A673 (cell line): ENCODE results near the gene SELENOV. TPM values are rescaled to one million over a fixed set of nuclear protein-coding genes. Genes with fewer than 3 reads are reported as not detected.

ENCODE experiments used
- BruUV-seq: library from RNA; stranded (reverse); fragments of 400-500 nt; replicated peaks from 2 replicates; lab custom pipeline; 2021; lab: Mats Ljungman, UMichigan
- CTCF ChIA-PET: fragments of 300-600 bp; sonication (Branson Sonifier 250); formaldehyde crosslinking; loops from one replicate; lab custom pipeline; 2022; ENCODE audit warnings: antibody characterized with exemption; lab: Charles Lee
- POLR2A ChIA-PET: fragments of 300-600 bp; sonication (Branson Sonifier 250); formaldehyde crosslinking; loops from one replicate; lab custom pipeline; 2022; ENCODE audit warnings: antibody characterized with exemption; ENCODE audit not compliant: low non-redundant PET; lab: Charles Lee
- DNase-seq: peaks from one replicate; pipeline ENCODE4 v3.0.0-alpha.2; 2015; ENCODE audit warnings: low spot score
- H3K27ac ChIP-seq: fragments of 200-600 bp; sonication (generic); 2 replicates; pipeline ENCODE4 v1.5.1; 2016; ENCODE audit warnings: mixed run types, low read depth, mild to moderate bottlenecking, mixed read lengths, antibody characterized with exemption, low read length; ENCODE audit not compliant: poor library complexity, severe bottlenecking
- H3K27me3 ChIP-seq: fragments of 200-600 bp; sonication (generic); replicated peaks from 2 replicates; pipeline ENCODE4 v1.6.1; 2017; ENCODE audit warnings: mixed run types, low read depth, mild to moderate bottlenecking, mixed read lengths, antibody characterized with exemption, low read length; ENCODE audit not compliant: insufficient read depth, poor library complexity
- H3K36me3 ChIP-seq: fragments of 200-600 bp; sonication (generic); 2 replicates; pipeline ENCODE4 v1.6.1; 2016; ENCODE audit warnings: mixed run types, mild to moderate bottlenecking, mixed read lengths, antibody characterized with exemption, low read length; ENCODE audit not compliant: insufficient read depth, poor library complexity, severe bottlenecking
- H3K4me1 ChIP-seq: fragments of 200-600 bp; sonication (generic); 2 replicates; pipeline ENCODE4 v1.6.1; 2017; ENCODE audit warnings: mixed run types, mild to moderate bottlenecking, mixed read lengths, antibody characterized with exemption, low read length; ENCODE audit not compliant: insufficient read depth, poor library complexity, severe bottlenecking
- H3K4me3 ChIP-seq: fragments of 200-600 bp; sonication (generic); 2 replicates; pipeline ENCODE4 v1.5.1; 2016; ENCODE audit warnings: low read depth, mixed run types, mild to moderate bottlenecking, mixed read lengths, low read length; ENCODE audit not compliant: poor library complexity, severe bottlenecking
- H3K9me3 ChIP-seq: fragments of 200-600 bp; sonication (generic); 2 replicates; pipeline ENCODE4 v1.6.1; 2016; ENCODE audit warnings: mixed run types, low read depth, mild to moderate bottlenecking, mixed read lengths, antibody characterized with exemption, low read length; ENCODE audit not compliant: poor library complexity, severe bottlenecking
- CTCF ChIP-seq: fragments of 300-800, 200-600 bp; sonication (generic); conservative IDR thresholded peaks from 2 replicates; pipeline ENCODE4 v1.5.1; 2017; ENCODE audit warnings: low read depth, mild to moderate bottlenecking, antibody characterized with exemption, low read length, moderate library complexity, mixed read lengths
- EZH2 ChIP-seq: fragments of 200-600 bp; sonication (generic); IDR thresholded peaks from 2 replicates; pipeline ENCODE4 v1.6.1; 2017; ENCODE audit warnings: borderline replicate concordance, low read depth, mild to moderate bottlenecking, mixed read lengths, antibody characterized with exemption, low read length; ENCODE audit not compliant: poor library complexity, severe bottlenecking
- intact Hi-C: fragments of 100-400 bp; cut with micrococcal nuclease; formaldehyde crosslinking; loops from one replicate; pipeline ENCODE4 v1.10.0; 2022; ENCODE audit not compliant: unreplicated experiment
- total RNA-seq: library from RNA; stranded (reverse); gene quantifications from 2 replicates; pipeline ENCODE4 v1.2.3, GENCODE V29; 2021

Gene SELENOV
- total RNA-seq, 1 experiment from 2014 or later = not detected

DNA sequence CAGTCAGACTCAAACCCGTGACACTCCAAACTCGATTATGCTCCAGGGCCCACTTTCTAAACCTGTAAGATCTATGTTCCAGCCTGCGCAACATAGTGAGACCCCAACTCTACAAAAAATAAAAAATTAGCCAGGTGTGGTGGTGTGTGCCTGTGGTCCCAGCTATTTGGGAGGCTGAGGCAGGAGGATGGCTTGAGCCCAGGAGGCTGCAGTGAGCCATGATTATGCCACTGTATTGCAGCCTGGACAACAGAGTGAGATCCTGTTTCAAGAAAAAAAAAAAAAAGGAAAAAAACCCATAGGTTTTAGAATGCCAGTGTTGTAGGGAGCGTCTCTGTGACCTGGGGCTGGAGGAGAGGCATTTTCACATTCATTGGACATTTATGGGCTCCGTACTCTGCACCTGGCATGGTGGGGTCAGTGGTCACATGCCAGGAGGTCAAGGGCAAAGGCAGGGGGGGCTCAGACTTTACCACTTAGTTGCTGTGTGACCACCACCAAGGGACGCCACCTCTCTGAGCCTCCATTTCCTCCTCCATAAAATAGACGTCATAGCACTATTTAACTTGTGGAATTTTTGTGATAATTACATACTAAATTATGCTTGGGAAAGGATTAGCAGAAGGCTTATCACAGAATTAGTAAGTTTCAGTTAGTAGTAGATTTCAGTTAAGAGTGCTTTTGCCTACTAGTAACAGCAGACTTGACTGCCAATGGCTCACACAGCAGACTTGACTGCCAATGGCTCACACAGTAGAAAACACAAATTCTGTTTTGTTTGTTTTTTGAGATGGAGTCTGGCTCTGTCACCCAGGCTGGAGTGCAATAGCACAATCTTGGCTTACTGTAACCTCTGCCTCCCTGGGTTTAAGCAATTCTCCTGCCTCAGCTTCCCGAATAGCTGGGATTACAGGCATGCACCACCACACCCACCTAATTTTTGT, 5.9 kb downstream of the SELENOV start:
- CTCF ChIA-PET = no interaction called here
- Histone ChIP-seq H3K36me3 (no peaks in the 10 kb centered on the region), H3K27ac (no peak overlapping the region), H3K4me3 (no peak overlapping the region), H3K9me3 (no peaks in the 10 kb centered on the region), H3K27me3 (peaks cover 7% of the 10 kb centered on the region), H3K4me1 (no peaks in the 10 kb centered on the region)
- DNase-seq = no peak
- BruUV-seq = no TSS peak
- POLR2A ChIA-PET = no interaction called here
- TF ChIP-seq EZH2 = no peak
- TF ChIP-seq CTCF = no peak
- intact Hi-C loops = no loop called here

GRCh38 chr19:39524495-39524894, 9.6 kb downstream of the SELENOV start:
- Histone ChIP-seq H3K4me1 (no peaks in the 10 kb centered on the region), H3K36me3 (no peaks in the 10 kb centered on the region), H3K4me3 (no peak overlapping the region), H3K9me3 (no peaks in the 10 kb centered on the region), H3K27ac (no peak overlapping the region), H3K27me3 (no peaks in the 10 kb centered on the region)
- intact Hi-C loops = no loop called here
- ChIA-PET CTCF (interaction anchor here (0.7 kb wide), 1 partner anchor 162 kb away, joined by 12 read pairs; no protein-coding TSS in a partner anchor), POLR2A (no interaction called here)
- no TSS peak for BruUV-seq
- TF ChIP-seq EZH2 (no peak), CTCF (no peak)
- DNase-seq = no peak

DNA sequence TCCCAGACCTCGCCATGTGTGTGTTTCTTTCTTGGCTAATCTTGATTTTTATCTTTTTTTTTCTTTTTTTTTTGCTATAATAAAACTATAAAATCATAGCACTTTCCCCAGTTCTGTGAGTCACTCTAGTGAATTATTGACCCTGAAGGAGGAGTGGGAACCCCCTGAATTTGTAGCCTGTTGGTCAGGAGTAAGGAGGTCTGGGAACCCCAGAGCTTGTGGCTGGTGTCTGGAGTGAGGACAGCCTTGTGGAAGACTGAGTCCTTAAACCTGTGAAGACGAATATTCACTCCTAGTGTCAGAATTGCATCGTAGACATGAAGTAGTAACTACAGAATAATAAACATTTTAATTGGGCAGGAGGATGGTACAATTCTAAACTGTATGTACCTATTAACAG, 10.3 kb downstream of the SELENOV start:
- Histone ChIP-seq H3K9me3 (no peaks in the 10 kb centered on the region), H3K36me3 (no peaks in the 10 kb centered on the region), H3K4me1 (no peaks in the 10 kb centered on the region), H3K27ac (no peak overlapping the region), H3K4me3 (no peak overlapping the region), H3K27me3 (no peaks in the 10 kb centered on the region)
- intact Hi-C loops = no loop called here
- DNase-seq = no peak
- TF ChIP-seq CTCF = no peak
- TF ChIP-seq EZH2 = no peak
- ChIA-PET POLR2A (no interaction called here), CTCF (interaction anchor here (0.7 kb wide), 1 partner anchor 163 kb away, joined by 12 read pairs; no protein-coding TSS in a partner anchor)
- no TSS peak for BruUV-seq
